ENCODE data around the gene IVNS1ABP.

DNA sequence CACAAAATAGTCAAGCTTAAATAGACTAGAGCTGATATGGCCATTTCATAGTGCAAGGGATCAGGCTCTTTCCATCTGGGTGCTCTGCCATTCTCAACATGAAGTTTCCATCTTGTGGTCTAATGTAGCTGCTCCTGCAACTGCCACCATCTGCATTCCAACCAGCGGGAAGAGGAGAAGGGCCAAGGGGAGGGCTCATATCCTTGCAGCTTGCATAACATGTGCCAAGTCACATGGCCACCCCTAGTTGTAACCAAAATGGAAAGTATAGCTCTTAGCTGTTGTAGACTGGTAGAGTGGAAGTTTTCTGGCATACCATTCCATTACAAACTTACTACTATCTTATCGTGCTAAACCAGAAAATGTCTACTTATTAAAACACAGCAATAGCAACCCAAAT lies 38.9 kb upstream of the IVNS1ABP start:
- TF ChIP-seq, protein P1, sequence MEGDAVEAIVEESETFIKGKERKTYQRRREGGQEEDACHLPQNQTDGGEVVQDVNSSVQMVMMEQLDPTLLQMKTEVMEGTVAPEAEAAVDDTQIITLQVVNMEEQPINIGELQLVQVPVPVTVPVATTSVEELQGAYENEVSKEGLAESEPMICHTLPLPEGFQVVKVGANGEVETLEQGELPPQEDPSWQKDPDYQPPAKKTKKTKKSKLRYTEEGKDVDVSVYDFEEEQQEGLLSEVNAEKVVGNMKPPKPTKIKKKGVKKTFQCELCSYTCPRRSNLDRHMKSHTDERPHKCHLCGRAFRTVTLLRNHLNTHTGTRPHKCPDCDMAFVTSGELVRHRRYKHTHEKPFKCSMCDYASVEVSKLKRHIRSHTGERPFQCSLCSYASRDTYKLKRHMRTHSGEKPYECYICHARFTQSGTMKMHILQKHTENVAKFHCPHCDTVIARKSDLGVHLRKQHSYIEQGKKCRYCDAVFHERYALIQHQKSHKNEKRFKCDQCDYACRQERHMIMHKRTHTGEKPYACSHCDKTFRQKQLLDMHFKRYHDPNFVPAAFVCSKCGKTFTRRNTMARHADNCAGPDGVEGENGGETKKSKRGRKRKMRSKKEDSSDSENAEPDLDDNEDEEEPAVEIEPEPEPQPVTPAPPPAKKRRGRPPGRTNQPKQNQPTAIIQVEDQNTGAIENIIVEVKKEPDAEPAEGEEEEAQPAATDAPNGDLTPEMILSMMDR (IDR thresholded peaks at IDR 0.05) = no peak
- no peak for TF ChIP-seq POLR2A (IDR thresholded peaks at IDR 0.05; ENCODE audit: low read depth)
- TF ChIP-seq POLR2AphosphoS5 (IDR thresholded peaks at IDR 0.05) = no peak
